GM23248 (cell line): ENCODE results near the gene POU2F1. TPM values are rescaled to one million over a fixed set of nuclear protein-coding genes. Genes with fewer than 3 reads are reported as not detected.
A peak's percentile ranks its signal among the peaks of the same experiment; 100 is the strongest.

Experiments used
- DNase-seq: peaks from one replicate; pipeline ENCODE4 v3.0.0-alpha.2; 2015
- H2AFZ ChIP-seq: fragments of 200-600 bp; sonication (generic); 2 replicates; pipeline ENCODE4 v1.6.1; 2016; ENCODE audit warnings: antibody characterized with exemption
- H3F3A ChIP-seq: fragments of 200-600 bp; sonication (generic); 2 replicates; pipeline ENCODE4 v1.6.1; 2016; ENCODE audit warnings: mild to moderate bottlenecking, antibody characterized with exemption, mixed run types; ENCODE audit not compliant: insufficient read depth
- H3K27ac ChIP-seq: fragments of 200-600 bp; sonication (generic); 2 replicates; pipeline ENCODE4 v1.5.1; 2016; ENCODE audit warnings: mild to moderate bottlenecking
- H3K27me3 ChIP-seq: fragments of 200-600 bp; sonication (generic); replicated peaks from 2 replicates; pipeline ENCODE4 v1.6.1; 2016; ENCODE audit warnings: mild to moderate bottlenecking; ENCODE audit not compliant: insufficient read depth
- H3K36me3 ChIP-seq: fragments of 200-600 bp; sonication (generic); 2 replicates; pipeline ENCODE4 v1.6.1; 2016; ENCODE audit warnings: low read depth, mild to moderate bottlenecking
- H3K4me1 ChIP-seq: fragments of 200-600 bp; sonication (generic); 2 replicates; pipeline ENCODE4 v1.6.1; 2016; ENCODE audit warnings: mild to moderate bottlenecking; ENCODE audit not compliant: insufficient read depth
- H3K4me2 ChIP-seq: fragments of 200-600 bp; sonication (generic); one replicate; pipeline ENCODE4 v1.6.1; 2016; ENCODE audit warnings: mild to moderate bottlenecking; ENCODE audit not compliant: unreplicated experiment
- H3K4me3 ChIP-seq: fragments of 200-600 bp; sonication (generic); 2 replicates; pipeline ENCODE4 v1.5.1; 2016; ENCODE audit warnings: mild to moderate bottlenecking
- H3K79me2 ChIP-seq: fragments of 200-600 bp; sonication (generic); 2 replicates; pipeline ENCODE4 v1.6.1; 2016; ENCODE audit warnings: mild to moderate bottlenecking; ENCODE audit not compliant: insufficient read depth
- H3K9ac ChIP-seq: fragments of 200-600 bp; sonication (generic); 2 replicates; pipeline ENCODE4 v1.6.1; 2016; ENCODE audit warnings: mild to moderate bottlenecking
- H3K9me2 ChIP-seq: fragments of 200-600 bp; sonication (generic); 2 replicates; pipeline ENCODE4 v1.6.1; 2016; ENCODE audit warnings: mixed run types, mild to moderate bottlenecking, moderate library complexity; ENCODE audit not compliant: insufficient read depth
- H3K9me3 ChIP-seq: fragments of 200-600 bp; sonication (generic); one replicate; pipeline ENCODE4 v1.6.1; 2017; ENCODE audit warnings: low read depth
- H4K20me1 ChIP-seq: fragments of 200-600 bp; sonication (generic); 2 replicates; pipeline ENCODE4 v1.6.0; 2016; ENCODE audit not compliant: insufficient read depth
- EZH2 ChIP-seq: fragments of 200-600 bp; sonication (generic); IDR thresholded peaks from 2 replicates; pipeline ENCODE4 v1.6.1; 2018; ENCODE audit warnings: antibody characterized with exemption, mild to moderate bottlenecking; ENCODE audit not compliant: insufficient read depth, poor library complexity, severe bottlenecking
- EZH2phosphoT487 ChIP-seq: fragments of 200-600 bp; sonication (generic); IDR thresholded peaks from 2 replicates; pipeline ENCODE4 v1.6.1; 2018; ENCODE audit warnings: antibody characterized with exemption, moderate library complexity, mild to moderate bottlenecking, low read depth; ENCODE audit not compliant: insufficient read depth
- WGBS, 2 experiments: methylation state at CpG; one replicate each; pipeline ENCODE4 v1.1.6; 2015 to 2017; ENCODE audit warnings: low lambda C conversion rate in 2 of 2, low coverage in 1 of 2; ENCODE audit errors: missing lambda C conversion rate in 2 of 2; 5-methylcytosine and 5-hydroxymethylcytosine counted together
- in situ Hi-C: fragments of 300-500 bp; cut with MboI; formaldehyde crosslinking; loops from 2 replicates; pipeline ENCODE4 v1.15.0; 2020
- polyA plus RNA-seq: library from polyadenylated mRNA; unstranded; fragments of >200 nt; fragmentation: Nextera tagmentation; extraction: Ambion mirVana; gene quantifications from 2 replicates; pipeline ENCODE4 v1.2.1, GENCODE V29; 2016
- total RNA-seq: library from RNA; depleted of rRNA; stranded (reverse); fragments of >200 nt; shearing (Covaris generic); gene quantifications from 2 replicates; pipeline ENCODE4 v1.2.3, GENCODE V29; 2014

Gene POU2F1
- total and polyA plus RNA-seq, 2 experiments from 2014 or later, result 3.4 to 3.7 TPM

DNA sequence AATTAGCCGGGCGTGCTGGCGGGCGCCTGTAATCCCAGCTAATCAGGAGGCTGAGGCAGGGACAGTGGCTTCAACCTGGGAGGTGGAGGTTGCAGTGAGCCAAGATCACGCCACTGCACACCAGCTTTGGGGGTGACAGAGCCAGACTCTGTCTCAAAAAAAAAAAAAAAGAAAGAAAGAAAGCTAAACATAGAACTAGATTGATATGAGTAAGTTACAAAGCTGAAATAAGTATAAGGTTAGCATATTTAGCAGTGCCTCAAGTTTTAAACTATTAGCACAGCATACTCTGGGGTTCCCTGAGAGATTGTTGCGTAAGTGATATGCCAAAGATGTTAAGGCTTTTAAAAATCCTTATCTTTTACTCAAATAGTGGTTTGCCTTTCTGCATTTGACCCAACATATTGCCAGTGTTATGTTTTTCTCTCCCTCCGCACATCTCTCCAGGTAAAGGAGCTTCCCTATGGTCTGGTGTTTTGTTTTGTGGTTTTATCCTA is 171.6 kb downstream of the POU2F1 start:
- H3K9ac ChIP-seq, result no peak overlapping the region
- no peak overlapping the region for H2AFZ ChIP-seq
- DNase-seq, result no peak
- no peaks in the 10 kb centered on the region for H3F3A ChIP-seq
- in situ Hi-C loops, result loop anchor here (25.0 kb wide), 1 partner anchor 295 kb away; no protein-coding TSS in a partner anchor
- no peaks in the 10 kb centered on the region for H3K9me2 ChIP-seq
- no peaks in the 10 kb centered on the region for H3K9me3 ChIP-seq
- TF ChIP-seq EZH2 (no peak), EZH2phosphoT487 (no peak)
- peaks cover 4% of the 10 kb centered on the region; the same call in 1 of the 2 replicates for H3K36me3 ChIP-seq
- H4K20me1 ChIP-seq, result no peaks in the 10 kb centered on the region
- no peaks in the 10 kb centered on the region for H3K27me3 ChIP-seq
- H3K4me1 ChIP-seq, result no peaks in the 10 kb centered on the region
- WGBS, 2 experiments, result 98% methylated on average over 7 of the region's 7 CpGs
- H3K4me3 ChIP-seq, result no peak overlapping the region
- no peak overlapping the region for H3K4me2 ChIP-seq
- H3K79me2 ChIP-seq, result no peaks in the 10 kb centered on the region
- H3K27ac ChIP-seq, result no peak overlapping the region

GRCh38 chr1:167400359-167400953 is 179.8 kb downstream of the POU2F1 start:
- H4K20me1 ChIP-seq, result no peaks in the 10 kb centered on the region
- peaks cover 4% of the 10 kb centered on the region; the same call in 1 of the 2 replicates for H3K36me3 ChIP-seq
- no peaks in the 10 kb centered on the region for H3K4me1 ChIP-seq
- no peak for DNase-seq
- in situ Hi-C loops, result no loop called here
- H3K9ac ChIP-seq, result no peak overlapping the region
- no peaks in the 10 kb centered on the region for H3K79me2 ChIP-seq
- TF ChIP-seq EZH2phosphoT487 (no peak), EZH2 (no peak)
- no peaks in the 10 kb centered on the region for H3K27me3 ChIP-seq
- WGBS, 2 experiments, result 81 to 82% methylated on average over 2 of the region's 2 CpGs
- H3K4me2 ChIP-seq, result no peak overlapping the region
- no peak overlapping the region for H3K4me3 ChIP-seq
- no peaks in the 10 kb centered on the region for H3K9me3 ChIP-seq
- no peak overlapping the region for H2AFZ ChIP-seq
- no peaks in the 10 kb centered on the region for H3K9me2 ChIP-seq
- no peaks in the 10 kb centered on the region for H3F3A ChIP-seq
- H3K27ac ChIP-seq, result no peak overlapping the region

DNA sequence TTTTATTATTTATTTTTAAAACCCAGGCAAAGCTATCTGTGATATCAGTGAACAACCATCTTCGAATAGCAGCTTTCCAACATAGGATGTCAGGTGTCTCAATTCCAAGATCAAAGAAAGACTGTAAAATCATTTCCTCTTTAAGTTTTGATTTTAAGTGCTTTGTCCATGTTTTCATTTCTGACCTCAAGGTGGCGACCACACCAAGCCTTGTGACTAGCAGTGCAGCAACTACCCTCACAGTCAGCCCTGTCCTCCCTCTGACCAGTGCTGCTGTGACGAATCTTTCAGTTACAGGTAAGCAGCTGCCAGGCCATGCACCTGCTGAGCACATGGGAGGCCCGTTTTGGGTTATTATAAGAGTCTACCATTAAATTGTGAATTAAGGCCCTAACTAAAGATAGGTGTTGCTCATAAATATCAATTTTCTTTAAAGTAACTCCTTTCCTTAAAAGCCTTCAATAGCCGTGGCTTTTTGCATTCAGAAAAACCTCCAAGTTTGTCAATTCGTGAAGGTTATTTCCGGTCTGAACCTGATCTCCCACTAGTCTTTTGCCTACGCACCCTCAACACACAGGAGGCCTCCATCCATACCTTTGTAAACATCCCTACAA is 180.7 kb downstream of the POU2F1 start:
- Histone ChIP-seq H3K9me3 (no peaks in the 10 kb centered on the region), H3K9ac (no peak overlapping the region), H3K4me1 (no peaks in the 10 kb centered on the region), H3K36me3 (peaks cover 4% of the 10 kb centered on the region; the same call in 1 of the 2 replicates), H3K4me3 (no peak overlapping the region), H3K4me2 (no peak overlapping the region), H3K27me3 (no peaks in the 10 kb centered on the region), H2AFZ (no peak overlapping the region), H3F3A (no peaks in the 10 kb centered on the region), H3K9me2 (no peaks in the 10 kb centered on the region), H3K79me2 (no peaks in the 10 kb centered on the region), H4K20me1 (no peaks in the 10 kb centered on the region), H3K27ac (no peak overlapping the region)
- TF ChIP-seq EZH2, result no peak
- no peak for TF ChIP-seq EZH2phosphoT487
- in situ Hi-C loops, result no loop called here
- 44 to 45% methylated on average over 8 of the region's 8 CpGs for WGBS, 2 experiments
- DNase-seq, result peak; percentile 59

DNA sequence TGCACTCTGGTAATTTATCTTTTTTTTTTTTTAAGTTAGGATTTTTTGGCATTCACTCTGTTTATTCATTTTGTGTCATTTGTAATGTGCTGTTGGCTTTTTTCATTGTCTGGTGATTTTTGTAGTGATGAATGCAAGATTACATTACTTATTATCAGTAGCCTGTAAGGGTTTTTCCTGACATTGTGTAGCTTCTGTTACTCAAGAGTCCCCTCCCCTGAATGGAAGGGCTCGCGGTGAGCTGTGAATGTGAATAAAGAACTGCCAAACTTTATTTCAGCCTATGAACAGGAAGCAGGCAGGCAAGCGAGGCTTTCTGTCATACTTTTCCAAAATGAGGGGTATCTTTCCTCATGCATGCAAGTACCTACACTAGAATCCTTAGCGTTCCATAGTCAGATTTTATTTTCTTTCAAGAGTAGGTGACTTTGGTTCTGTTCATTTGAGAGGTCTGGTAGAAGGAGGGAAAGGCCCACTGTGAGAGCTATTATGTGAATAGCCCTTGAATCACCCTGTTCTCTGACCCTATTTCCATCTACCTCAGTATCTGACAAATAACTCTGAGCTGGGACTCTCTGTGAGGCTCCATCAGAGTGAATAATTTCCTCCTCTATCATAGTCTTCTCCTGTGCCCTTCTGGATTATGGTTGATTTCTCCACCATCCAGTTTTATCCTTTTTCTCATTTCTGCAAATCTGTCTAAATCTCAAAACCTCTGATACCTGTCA is 183.6 kb downstream of the POU2F1 start:
- Histone ChIP-seq H3K4me3 (no peak overlapping the region), H3K9me2 (no peaks in the 10 kb centered on the region), H3K9me3 (no peaks in the 10 kb centered on the region), H3K36me3 (peaks cover 4% of the 10 kb centered on the region; the same call in 1 of the 2 replicates), H3F3A (no peaks in the 10 kb centered on the region), H3K4me2 (no peak overlapping the region), H3K79me2 (no peaks in the 10 kb centered on the region), H3K27me3 (no peaks in the 10 kb centered on the region), H3K9ac (no peak overlapping the region), H4K20me1 (no peaks in the 10 kb centered on the region), H3K27ac (no peak overlapping the region), H3K4me1 (no peaks in the 10 kb centered on the region), H2AFZ (no peak overlapping the region)
- in situ Hi-C loops, result no loop called here
- no peak for DNase-seq
- WGBS, 2 experiments, result 98 to 99% methylated on average over 4 of the region's 4 CpGs
- TF ChIP-seq EZH2, result no peak
- TF ChIP-seq EZH2phosphoT487, result no peak
